Pancreas (tissue), 10 donors: ENCODE data around the gene UBE2E2. TPM values are rescaled to one million over a fixed set of nuclear protein-coding genes. Genes with fewer than 3 reads are reported as not detected.
"Not testable (repeated sequence)": the region's sequence is repeated elsewhere in the genome, so short reads cannot be mapped to it uniquely, and the experiment has no call there.

Experiments
- ATAC-seq, 4 donors: fragments of 200-7000 bp; cut with Tn5 transposase; one replicate each; pipeline versions ENCODE4 v1.8.0 to v1.9.1; 2020; ENCODE audit warnings: mild to moderate bottlenecking in 4 of 4, moderate library complexity in 4 of 4
- DNase-seq, 6 donors: peaks; one replicate each; pipeline ENCODE4 v3.0.0-alpha.2; 2020
- FAIRE-seq: peaks from 2 replicates; lab custom pipeline; 2012; peaks lifted over from hg19 to GRCh38; lab: Jason Lieb, UNC
- H3K27ac ChIP-seq, 4 donors: fragments of 200-600 bp; sonication (generic); 1 replicate in 3 of 4; 2 replicates in 1 of 4; pipeline versions ENCODE4 v1.5.0 to v1.8.0; 2020
- H3K27me3 ChIP-seq, 4 donors: fragments of 200-600 bp; one replicate each; pipeline ENCODE4 v1.8.0; 2021
- H3K36me3 ChIP-seq, 3 donors: fragments of 200-600 bp; sonication (generic) in 1 of 3; one replicate each; pipeline versions ENCODE4 v1.5.0 to v1.8.0; 2020 to 2021
- H3K4me1 ChIP-seq, 3 donors: fragments of 200-600 bp; one replicate each; pipeline ENCODE4 v1.8.0; 2021
- H3K4me3 ChIP-seq, 4 donors: fragments of 200-600 bp; sonication (generic) in 2 of 4; one replicate each; pipeline versions ENCODE4 v1.5.0 to v1.8.0; 2020 to 2021
- H3K9me3 ChIP-seq, 4 donors: fragments of 200-600 bp; one replicate each; pipeline ENCODE4 v1.8.0; 2021
- CTCF ChIP-seq, 4 donors: fragments of 200-600 bp; sonication (generic) in 3 of 4; IDR thresholded peaks; one replicate each; pipeline versions ENCODE4 v1.5.0 to v1.8.0; 2021; ENCODE audit warnings: antibody characterized with exemption in 4 of 4
- WGBS, 2 donors: extraction: QIAGEN DNeasy Blood & Tissue Kit; methylation state at CpG; one replicate each; pipeline ENCODE4 v1.1.7; 2013; 5-methylcytosine and 5-hydroxymethylcytosine counted together
- intact Hi-C, 3 donors: fragments of 100-400 bp; cut with DNase I; formaldehyde crosslinking; loops; one replicate each; pipeline versions ENCODE4 v1.11.1 to v1.14.2; 2022
- polyA plus RNA-seq, 2 donors: library from polyadenylated mRNA; stranded (reverse); fragments of 200-250 nt; gene quantifications; one replicate each; pipeline ENCODE4 v1.2.3, GENCODE V29; 2013
- total RNA-seq, 6 donors: library from RNA; stranded (reverse); fragmentation: NEBNext Ultra II Directional in 4 of 6; extraction: Animal tissue kit (Norgen Biotek cat#: 25700) in 4 of 6; gene quantifications; one replicate each; pipeline versions ENCODE4 v1.2.1 to v1.2.4, GENCODE V29; 2021 to 2023
- donor health status: healthy with polysubstance abuse.
- donor health status: DM: no; HTN: no; CAD: no; lungs with moderate emphysema.
- donor health status: DM: no; HTN: no; CAD: no.
- donor health status: control.
- donor health status: control.
- donor health status: Bipolar disorder and iron deficiency.
- donor health status: DM: yes; HTN: yes; CAD: no.
- donor health status: DM: no; HTN: no; CAD: no.
- donor health status: DM: no; HTN: no; CAD: no.
- donor health status: DM: yes; HTN: yes; CAD: no.

UBE2E2 gene
- total and polyA plus RNA-seq, 8 donors, result 3.3 to 11.6 (median 5.8) TPM

GRCh38 chr3:23341147-23341838 is 138.2 kb downstream of the UBE2E2 start:
- intact Hi-C loops, result no loop called here
- H3K4me3 ChIP-seq, result no peak overlapping the region
- no peak for FAIRE-seq
- peaks cover 0 to 5% (median 3%) of the 10 kb centered on the region in 3 donors for H3K4me1 ChIP-seq
- WGBS, 2 donors, result 5 to 7% methylated on average over 1 of the region's 1 CpG
- no peaks in the 10 kb centered on the region for H3K36me3 ChIP-seq
- no peaks in the 10 kb centered on the region for H3K27me3 ChIP-seq
- DNase-seq, result no peak
- no peaks in the 10 kb centered on the region for H3K9me3 ChIP-seq
- TF ChIP-seq CTCF (IDR thresholded peaks at IDR 0.05), result no peak
- no peak for ATAC-seq
- no peak overlapping the region for H3K27ac ChIP-seq

GRCh38 chr3:23342343-23342742 is 139.2 kb downstream of the UBE2E2 start:
- Histone ChIP-seq H3K4me3 (no peak overlapping the region), H3K4me1 (peaks cover 0 to 5% (median 3%) of the 10 kb centered on the region in 3 donors), H3K27me3 (no peaks in the 10 kb centered on the region), H3K9me3 (no peaks in the 10 kb centered on the region), H3K27ac (no peak overlapping the region), H3K36me3 (no peaks in the 10 kb centered on the region)
- ATAC-seq (no peak), DNase-seq (no peak), FAIRE-seq (no peak)
- intact Hi-C loops, result no loop called here
- WGBS, 2 donors, result 81 to 94% methylated on average over 4 of the region's 4 CpGs
- TF ChIP-seq CTCF (IDR thresholded peaks at IDR 0.05), result no peak

GRCh38 chr3:23343509-23343908 is 140.4 kb downstream of the UBE2E2 start:
- Histone ChIP-seq H3K27ac (no peak overlapping the region), H3K4me3 (no peak overlapping the region), H3K27me3 (no peaks in the 10 kb centered on the region), H3K9me3 (no peaks in the 10 kb centered on the region), H3K4me1 (peaks cover 0 to 5% (median 3%) of the 10 kb centered on the region in 3 donors), H3K36me3 (no peaks in the 10 kb centered on the region)
- DNase-seq, result no peak
- intact Hi-C loops, result no loop called here
- FAIRE-seq, result no peak
- no peak for TF ChIP-seq CTCF (IDR thresholded peaks at IDR 0.05)
- 94 to 97% methylated on average over 7 of the region's 7 CpGs for WGBS, 2 donors
- ATAC-seq, result no peak

- peaks cover 0 to 5% (median 3%) of the 10 kb centered on the region in 3 donors for H3K4me1 ChIP-seq
- no peak for ATAC-seq
- H3K27me3 ChIP-seq, result no peaks in the 10 kb centered on the region
- H3K27ac ChIP-seq, result no peak overlapping the region
- H3K9me3 ChIP-seq, result no peaks in the 10 kb centered on the region
- FAIRE-seq, result no peak
- intact Hi-C loops, result no loop called here
- no peaks in the 10 kb centered on the region for H3K36me3 ChIP-seq
- DNase-seq, result no peak
- TF ChIP-seq CTCF (IDR thresholded peaks at IDR 0.05), result no peak
- 38 to 50% methylated on average over 1 of the region's 1 CpG for WGBS, 2 donors
- no peak overlapping the region for H3K4me3 ChIP-seq
These were observed 141.8 kb downstream of the UBE2E2 start for GRCh38 chr3:23344886-23345285.

GRCh38 chr3:23349444-23349843 is 146.3 kb downstream of the UBE2E2 start:
- ATAC-seq, intact Hi-C loops, DNase-seq, H3K9me3 ChIP-seq, H3K27me3 ChIP-seq, H3K4me3 ChIP-seq, H3K27ac ChIP-seq, FAIRE-seq, H3K4me1 ChIP-seq, H3K36me3 ChIP-seq: not testable (repeated sequence)
- WGBS, 2 donors, result 95 to 98% methylated on average over 14 to 15 of the region's 15 CpGs
